H1 (cell line): ENCODE results near the gene CXCL1. TPM values are rescaled to one million over a fixed set of nuclear protein-coding genes. Genes with fewer than 3 reads are reported as not detected.

ENCODE experiments used
- BACH1 ChIP-seq: IDR thresholded peaks from 2 replicates; pipeline ENCODE4 v1.6.1; 2012; ENCODE audit warnings: low read length, improper control_type of control experiment
- EZH2 ChIP-seq: fragments of 200-600 bp; sonication (generic); IDR thresholded peaks from 2 replicates; pipeline ENCODE4 v1.7.1; 2012; ENCODE audit warnings: low read depth, mild to moderate bottlenecking, moderate library complexity, low read length, inconsistent platforms; ENCODE audit not compliant: severe bottlenecking
- NANOG ChIP-seq: IDR thresholded peaks from 2 replicates; pipeline ENCODE4 v1.6.1; 2011; ENCODE audit warnings: low read length, low read depth, mild to moderate bottlenecking, inconsistent platforms; ENCODE audit not compliant: insufficient read depth, poor library complexity, severe bottlenecking
- ZNF274 ChIP-seq: IDR thresholded peaks from 2 replicates; pipeline ENCODE4 v1.7.0; 2012; ENCODE audit warnings: low read length, borderline replicate concordance; ENCODE audit errors: extremely low read depth
- polyA plus RNA-seq, 7 experiments: library from polyadenylated mRNA; depleted of rRNA in 3 of 7; stranded (reverse) in 5 of 7; unstranded in 2 of 7; fragments of >200 nt in 5 of 7; fragments of 200-250 nt in 2 of 7; gene quantifications; 1 replicate in 5 of 7; 2 replicates in 1 of 7; 4 replicates in 1 of 7; pipeline versions ENCODE4 v1.2.1 to v1.2.3, GENCODE V29; 2011 to 2013; ENCODE audit warnings: missing spikeins in 2 of 7, mixed read lengths in 2 of 7
- total RNA-seq: library from RNA; stranded (reverse); fragmentation: NEBNext Ultra II Directional; extraction: Animal tissue kit (Norgen Biotek cat#: 25700); gene quantifications from 2 replicates; pipeline ENCODE4 v1.2.1, GENCODE V29; 2021

The CXCL1 gene
- total and polyA plus RNA-seq, 2 of the 8 experiments (the other 6 are each of a cell fraction or from before 2014, with no cell fraction given): 0.77 to 0.80 TPM

GRCh38 chr4:73831569-73831968, 37.6 kb upstream of the CXCL1 start (continued):
- TF ChIP-seq ZNF274 (no peak), EZH2 (no peak), NANOG (no peak), BACH1 (no peak)
